Transverse colon (tissue), 4 donors: ENCODE data around the gene SORCS3. TPM values are rescaled to one million over a fixed set of nuclear protein-coding genes. Genes with fewer than 3 reads are reported as not detected.

Experiments
- DNase-seq: peaks from one replicate; pipeline ENCODE4 v3.0.0-alpha.2; 2019
- H3K27ac ChIP-seq, 4 donors: fragments of 200-600 bp; sonication (generic); 2 replicates each; pipeline ENCODE4 v1.5.1; 2016 to 2018; ENCODE audit warnings: inconsistent platforms in 4 of 4
- H3K27me3 ChIP-seq: fragments of 200-600 bp; sonication (generic); 2 replicates; pipeline ENCODE4 v1.5.1; 2017; ENCODE audit warnings: inconsistent platforms
- H3K36me3 ChIP-seq, 4 donors: fragments of 200-600 bp; sonication (generic); 2 replicates each; pipeline ENCODE4 v1.5.1; 2017 to 2019; ENCODE audit warnings: inconsistent platforms in 4 of 4
- H3K4me1 ChIP-seq, 4 donors: fragments of 200-600 bp; sonication (generic); 2 replicates each; pipeline ENCODE4 v1.5.1; 2017 to 2020; ENCODE audit warnings: inconsistent platforms in 4 of 4
- H3K4me3 ChIP-seq, 4 donors: fragments of 200-600 bp; sonication (generic); 1 replicate in 1 of 4; 2 replicates in 3 of 4; pipeline versions ENCODE4 v1.5.1 to v1.6.1; 2017 to 2019; ENCODE audit warnings: inconsistent platforms in 4 of 4
- H3K9me3 ChIP-seq, 2 donors: fragments of 200-600 bp; sonication (generic); 2 replicates each; pipeline ENCODE4 v1.5.1; 2017 to 2019; ENCODE audit warnings: inconsistent platforms in 2 of 2
- CTCF ChIP-seq, 5 experiments: fragments of 200-600 bp in 3 of 5; fragments of 450-650 bp in 2 of 5; sonication (generic) in 3 of 5; IDR thresholded peaks; 1 replicate in 2 of 5; 2 replicates in 3 of 5; pipeline ENCODE4 v1.5.1; 2016 to 2017; ENCODE audit warnings: antibody characterized with exemption in 5 of 5, inconsistent platforms in 3 of 5, mild to moderate bottlenecking in 2 of 5, moderate library complexity in 1 of 5
- EP300 ChIP-seq: sonication (generic); formaldehyde crosslinking; IDR thresholded peaks from one replicate; pipeline ENCODE4 v1.6.1; 2017; ENCODE audit warnings: antibody characterized with exemption, low read depth
- POLR2A ChIP-seq: fragments of 450-650 bp; IDR thresholded peaks from one replicate; pipeline ENCODE4 v1.6.1; 2016; ENCODE audit warnings: antibody characterized with exemption, mild to moderate bottlenecking, moderate library complexity
- POLR2AphosphoS5 ChIP-seq, 3 donors: sonication (generic); formaldehyde crosslinking; IDR thresholded peaks; one replicate each; pipeline ENCODE4 v1.6.1; 2016; ENCODE audit warnings: antibody characterized with exemption in 3 of 3
- WGBS, 2 donors: methylation state at CpG; one replicate each; pipeline ENCODE4 v1.1.5; 2018; ENCODE audit warnings: low coverage in 1 of 2; 5-methylcytosine and 5-hydroxymethylcytosine counted together
- in situ Hi-C, 4 donors: fragments of 200-750 bp; cut with MboI; loops; one replicate each; pipeline versions ENCODE4 v1.15.0 to v1.15.1; 2017; ENCODE audit warnings: low sequenced_read_pairs in 3 of 4, low pct_ligation_motif_present in 1 of 4, low pct_unique_long_range_greater_than_20kb in 1 of 4
- intact Hi-C: fragments of 100-400 bp; cut with DNase I; formaldehyde crosslinking; loops from one replicate; pipeline ENCODE4 v1.15.1; 2023; ENCODE audit warnings: low total_unique reads
- total RNA-seq, 4 donors: library from RNA; depleted of rRNA; stranded (reverse); fragments of >200 nt; gene quantifications; one replicate each; pipeline ENCODE4 v1.1.0, GENCODE V29; 2016

The SORCS3 gene
- total RNA-seq, 4 donors from 2014 or later: 0.14 to 0.32 TPM; not detected in 2

GRCh38 chr10:105266966-105267539 lies 626.0 kb downstream of the SORCS3 start:
- no peak overlapping the region for H3K27ac ChIP-seq
- no peak for TF ChIP-seq CTCF (IDR thresholded peaks at IDR 0.05)
- TF ChIP-seq POLR2AphosphoS5 (IDR thresholded peaks at IDR 0.05): no peak
- TF ChIP-seq EP300: no peak
- no peaks in the 10 kb centered on the region for H3K4me1 ChIP-seq
- H3K27me3 ChIP-seq: no peaks in the 10 kb centered on the region
- no peak for DNase-seq
- intact Hi-C loops (no loop called here), in situ Hi-C loops (no loop called here)
- H3K36me3 ChIP-seq: no peaks in the 10 kb centered on the region
- H3K9me3 ChIP-seq: no peaks in the 10 kb centered on the region
- no peak overlapping the region for H3K4me3 ChIP-seq
- WGBS, 2 donors: 83 to 84% methylated on average over 5 to 7 of the region's 7 CpGs

- no peaks in the 10 kb centered on the region for H3K4me1 ChIP-seq
- TF ChIP-seq POLR2AphosphoS5 (IDR thresholded peaks at IDR 0.05) (no peak), EP300 (no peak), CTCF (IDR thresholded peaks at IDR 0.05) (no peak), POLR2A (no peak)
- in situ Hi-C loops: no loop called here
- no peak for DNase-seq
- 65 to 86% methylated on average over 1 of the region's 1 CpG for WGBS, 2 donors
- no peaks in the 10 kb centered on the region for H3K9me3 ChIP-seq
- no peaks in the 10 kb centered on the region for H3K27me3 ChIP-seq
- no peak overlapping the region for H3K4me3 ChIP-seq
- intact Hi-C loops: no loop called here
- H3K36me3 ChIP-seq: no peaks in the 10 kb centered on the region
- no peak overlapping the region for H3K27ac ChIP-seq
These were observed 627.9 kb downstream of the SORCS3 start for GRCh38 chr10:105268961-105269360.

- H3K9me3 ChIP-seq: no peaks in the 10 kb centered on the region
- in situ Hi-C loops (no loop called here), intact Hi-C loops (no loop called here)
- H3K27ac ChIP-seq: no peak overlapping the region
- no peak overlapping the region for H3K4me3 ChIP-seq
- no peaks in the 10 kb centered on the region for H3K36me3 ChIP-seq
- no peak for DNase-seq
- no peaks in the 10 kb centered on the region for H3K27me3 ChIP-seq
- 83 to 100% methylated on average over 2 to 3 of the region's 3 CpGs for WGBS, 2 donors
- H3K4me1 ChIP-seq: no peaks in the 10 kb centered on the region
- no peak for TF ChIP-seq EP300
- no peak for TF ChIP-seq POLR2AphosphoS5 (IDR thresholded peaks at IDR 0.05)
- TF ChIP-seq CTCF (IDR thresholded peaks at IDR 0.05): no peak
- TF ChIP-seq POLR2A: no peak
These were observed 628.6 kb downstream of the SORCS3 start for GRCh38 chr10:105269689-105270088.

- Histone ChIP-seq H3K4me1 (no peaks in the 10 kb centered on the region), H3K9me3 (no peaks in the 10 kb centered on the region), H3K27ac (no peak overlapping the region), H3K27me3 (no peaks in the 10 kb centered on the region), H3K36me3 (no peaks in the 10 kb centered on the region), H3K4me3 (no peak overlapping the region)
- WGBS, 2 donors: 65 to 76% methylated on average over 3 of the region's 3 CpGs
- DNase-seq: no peak
- TF ChIP-seq EP300 (no peak), CTCF (IDR thresholded peaks at IDR 0.05) (no peak), POLR2AphosphoS5 (IDR thresholded peaks at IDR 0.05) (no peak), POLR2A (no peak)
- in situ Hi-C loops: no loop called here
- intact Hi-C loops: no loop called here
These were observed 633.5 kb downstream of the SORCS3 start for GRCh38 chr10:105274556-105275070.
